NCI-H1436 treated with DMSO at 0.1 percent for 48 hours (cell line): ENCODE measurements around the gene CD84.
"Not testable (repeated sequence)": the region's sequence is repeated elsewhere in the genome, so short reads cannot be mapped to it uniquely, and the experiment has no call there.

Experiments used
- DNase-seq: peaks from one replicate; lab custom pipeline; 2025; lab: John Stamatoyannopoulos, UW

The CD84 gene

GRCh38 chr1:160540859-160541233 lies 38.5 kb downstream of the CD84 start:
- DNase-seq, result no peak

GRCh38 chr1:160539990-160540858 lies 39.1 kb downstream of the CD84 start:
- no peak for DNase-seq

GRCh38 chr1:160539684-160539989 lies 39.7 kb downstream of the CD84 start:
- DNase-seq, result no peak

- no peak for DNase-seq
Observed at GRCh38 chr1:160538985-160539651, 40.2 kb downstream of the CD84 start.

- DNase-seq, result no peak
Observed at GRCh38 chr1:160537714-160538665, 41.3 kb downstream of the CD84 start.

GRCh38 chr1:160534823-160535605 lies 44.3 kb downstream of the CD84 start:
- no peak for DNase-seq

- not testable (repeated sequence) for DNase-seq
Observed at GRCh38 chr1:160532557-160532813, 46.8 kb downstream of the CD84 start.

GRCh38 chr1:160531809-160532556 lies 47.3 kb downstream of the CD84 start:
- DNase-seq, result not testable (repeated sequence)

- DNase-seq, result not testable (repeated sequence)
Observed at GRCh38 chr1:160529401-160529952, 49.8 kb downstream of the CD84 start.

GRCh38 chr1:160523789-160524188 lies 55.5 kb downstream of the CD84 start:
- DNase-seq, result not testable (repeated sequence)

- DNase-seq, result no peak
Observed at GRCh38 chr1:160522622-160523345, 56.5 kb downstream of the CD84 start, which contains the start of gene SLAMF6. TSS of gene SLAMF6 (minus strand) at chr1:160523255. CDS start at chr1:160523192, 63 bp downstream.

- no peak for DNase-seq
Observed at GRCh38 chr1:160522136-160522535, 57.2 kb downstream of the CD84 start.

- DNase-seq, result no peak
Observed at GRCh38 chr1:160521554-160521953, 57.7 kb downstream of the CD84 start.

GRCh38 chr1:160520999-160521398 lies 58.3 kb downstream of the CD84 start:
- DNase-seq, result no peak

- DNase-seq, result no peak
Observed at GRCh38 chr1:160520582-160520981, 58.7 kb downstream of the CD84 start.

GRCh38 chr1:160519642-160520435 lies 59.5 kb downstream of the CD84 start:
- no peak for DNase-seq

GRCh38 chr1:160517519-160517918 lies 61.8 kb downstream of the CD84 start:
- DNase-seq, result not testable (repeated sequence)

- not testable (repeated sequence) for DNase-seq
Observed at GRCh38 chr1:160515908-160516307, 63.4 kb downstream of the CD84 start.

- DNase-seq, result no peak
Observed at GRCh38 chr1:160504651-160505050, 74.6 kb downstream of the CD84 start.
